HL-60 (cell line): ENCODE measurements around the gene TMEM106C.

Experiments used
- DNase-seq, 2 experiments: peaks; one replicate each; pipeline ENCODE4 v3.0.0-alpha.2; 2010 to 2020; ENCODE audit warnings: low read depth in 1 of 2, low spot score in 1 of 2
- H3K27ac ChIP-seq: fragments of 250-450 bp; sonication (Bioruptor Pico); replicated peaks from 2 replicates; pipeline ENCODE4 v1.5.1; 2020; ENCODE audit warnings: mild to moderate bottlenecking, moderate library complexity
- H3K27me3 ChIP-seq: fragments of 250-450 bp; sonication (Bioruptor Pico); 2 replicates; pipeline ENCODE4 v1.5.1; 2021; ENCODE audit warnings: mild to moderate bottlenecking, moderate library complexity; ENCODE audit not compliant: insufficient read depth, poor library complexity, severe bottlenecking
- H3K4me3 ChIP-seq: replicated peaks from 2 replicates; pipeline ENCODE4 v1.5.1; 2011; ENCODE audit warnings: mild to moderate bottlenecking, control low read depth, low read length; ENCODE audit not compliant: insufficient read depth
- GABPA ChIP-seq: IDR thresholded peaks from 2 replicates; pipeline ENCODE4 v1.6.1; 2012; ENCODE audit warnings: low read depth
- POLR2AphosphoS5 ChIP-seq: IDR thresholded peaks from 2 replicates; pipeline ENCODE4 v1.6.1; 2012; ENCODE audit warnings: low read depth
- SPI1 ChIP-seq: IDR thresholded peaks from 2 replicates; pipeline ENCODE4 v1.6.1; 2012; ENCODE audit warnings: low read depth, mild to moderate bottlenecking, borderline replicate concordance
- TF ChIP-seq, protein P1 (sequence below): IDR thresholded peaks from one replicate; pipeline ENCODE4 v1.5.1; 2011; ENCODE audit warnings: low read length, control low read depth, inconsistent platforms; ENCODE audit not compliant: insufficient read depth
- TF ChIP-seq, protein P2 (sequence below): IDR thresholded peaks from 2 replicates; pipeline ENCODE4 v1.6.1; 2012; ENCODE audit warnings: low read depth; ENCODE audit not compliant: insufficient replicate concordance

The TMEM106C gene

DNA sequence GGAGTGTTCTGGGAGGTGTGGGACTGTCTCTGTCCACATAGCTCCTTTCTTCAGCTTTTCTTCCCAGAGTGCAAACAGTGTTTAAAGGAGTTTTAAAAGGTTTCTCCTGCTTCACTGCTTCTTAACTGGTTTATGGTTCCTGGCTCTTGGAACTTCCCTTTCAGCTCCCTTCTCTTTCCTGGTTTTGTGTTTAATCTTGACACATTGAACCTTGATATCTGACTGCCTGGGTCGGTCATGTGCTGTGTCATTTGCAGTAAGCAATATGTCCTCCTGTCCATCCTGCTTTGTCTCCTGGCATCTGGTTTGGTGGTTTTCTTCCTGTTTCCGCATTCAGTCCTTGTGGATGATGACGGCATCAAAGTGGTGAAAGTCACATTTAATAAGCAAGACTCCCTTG, 2.2 kb downstream of the TMEM106C start:
- DNase-seq: no peak
- no peak overlapping the region for H3K4me3 ChIP-seq
- TF ChIP-seq GABPA (no peak), SPI1 (no peak), POLR2AphosphoS5 (no peak)
- TF ChIP-seq, protein P1, sequence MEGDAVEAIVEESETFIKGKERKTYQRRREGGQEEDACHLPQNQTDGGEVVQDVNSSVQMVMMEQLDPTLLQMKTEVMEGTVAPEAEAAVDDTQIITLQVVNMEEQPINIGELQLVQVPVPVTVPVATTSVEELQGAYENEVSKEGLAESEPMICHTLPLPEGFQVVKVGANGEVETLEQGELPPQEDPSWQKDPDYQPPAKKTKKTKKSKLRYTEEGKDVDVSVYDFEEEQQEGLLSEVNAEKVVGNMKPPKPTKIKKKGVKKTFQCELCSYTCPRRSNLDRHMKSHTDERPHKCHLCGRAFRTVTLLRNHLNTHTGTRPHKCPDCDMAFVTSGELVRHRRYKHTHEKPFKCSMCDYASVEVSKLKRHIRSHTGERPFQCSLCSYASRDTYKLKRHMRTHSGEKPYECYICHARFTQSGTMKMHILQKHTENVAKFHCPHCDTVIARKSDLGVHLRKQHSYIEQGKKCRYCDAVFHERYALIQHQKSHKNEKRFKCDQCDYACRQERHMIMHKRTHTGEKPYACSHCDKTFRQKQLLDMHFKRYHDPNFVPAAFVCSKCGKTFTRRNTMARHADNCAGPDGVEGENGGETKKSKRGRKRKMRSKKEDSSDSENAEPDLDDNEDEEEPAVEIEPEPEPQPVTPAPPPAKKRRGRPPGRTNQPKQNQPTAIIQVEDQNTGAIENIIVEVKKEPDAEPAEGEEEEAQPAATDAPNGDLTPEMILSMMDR: no peak
- TF ChIP-seq, protein P2, sequence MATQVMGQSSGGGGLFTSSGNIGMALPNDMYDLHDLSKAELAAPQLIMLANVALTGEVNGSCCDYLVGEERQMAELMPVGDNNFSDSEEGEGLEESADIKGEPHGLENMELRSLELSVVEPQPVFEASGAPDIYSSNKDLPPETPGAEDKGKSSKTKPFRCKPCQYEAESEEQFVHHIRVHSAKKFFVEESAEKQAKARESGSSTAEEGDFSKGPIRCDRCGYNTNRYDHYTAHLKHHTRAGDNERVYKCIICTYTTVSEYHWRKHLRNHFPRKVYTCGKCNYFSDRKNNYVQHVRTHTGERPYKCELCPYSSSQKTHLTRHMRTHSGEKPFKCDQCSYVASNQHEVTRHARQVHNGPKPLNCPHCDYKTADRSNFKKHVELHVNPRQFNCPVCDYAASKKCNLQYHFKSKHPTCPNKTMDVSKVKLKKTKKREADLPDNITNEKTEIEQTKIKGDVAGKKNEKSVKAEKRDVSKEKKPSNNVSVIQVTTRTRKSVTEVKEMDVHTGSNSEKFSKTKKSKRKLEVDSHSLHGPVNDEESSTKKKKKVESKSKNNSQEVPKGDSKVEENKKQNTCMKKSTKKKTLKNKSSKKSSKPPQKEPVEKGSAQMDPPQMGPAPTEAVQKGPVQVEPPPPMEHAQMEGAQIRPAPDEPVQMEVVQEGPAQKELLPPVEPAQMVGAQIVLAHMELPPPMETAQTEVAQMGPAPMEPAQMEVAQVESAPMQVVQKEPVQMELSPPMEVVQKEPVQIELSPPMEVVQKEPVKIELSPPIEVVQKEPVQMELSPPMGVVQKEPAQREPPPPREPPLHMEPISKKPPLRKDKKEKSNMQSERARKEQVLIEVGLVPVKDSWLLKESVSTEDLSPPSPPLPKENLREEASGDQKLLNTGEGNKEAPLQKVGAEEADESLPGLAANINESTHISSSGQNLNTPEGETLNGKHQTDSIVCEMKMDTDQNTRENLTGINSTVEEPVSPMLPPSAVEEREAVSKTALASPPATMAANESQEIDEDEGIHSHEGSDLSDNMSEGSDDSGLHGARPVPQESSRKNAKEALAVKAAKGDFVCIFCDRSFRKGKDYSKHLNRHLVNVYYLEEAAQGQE: no peak
- no peaks in the 10 kb centered on the region for H3K27me3 ChIP-seq
- H3K27ac ChIP-seq: no peak overlapping the region

DNA sequence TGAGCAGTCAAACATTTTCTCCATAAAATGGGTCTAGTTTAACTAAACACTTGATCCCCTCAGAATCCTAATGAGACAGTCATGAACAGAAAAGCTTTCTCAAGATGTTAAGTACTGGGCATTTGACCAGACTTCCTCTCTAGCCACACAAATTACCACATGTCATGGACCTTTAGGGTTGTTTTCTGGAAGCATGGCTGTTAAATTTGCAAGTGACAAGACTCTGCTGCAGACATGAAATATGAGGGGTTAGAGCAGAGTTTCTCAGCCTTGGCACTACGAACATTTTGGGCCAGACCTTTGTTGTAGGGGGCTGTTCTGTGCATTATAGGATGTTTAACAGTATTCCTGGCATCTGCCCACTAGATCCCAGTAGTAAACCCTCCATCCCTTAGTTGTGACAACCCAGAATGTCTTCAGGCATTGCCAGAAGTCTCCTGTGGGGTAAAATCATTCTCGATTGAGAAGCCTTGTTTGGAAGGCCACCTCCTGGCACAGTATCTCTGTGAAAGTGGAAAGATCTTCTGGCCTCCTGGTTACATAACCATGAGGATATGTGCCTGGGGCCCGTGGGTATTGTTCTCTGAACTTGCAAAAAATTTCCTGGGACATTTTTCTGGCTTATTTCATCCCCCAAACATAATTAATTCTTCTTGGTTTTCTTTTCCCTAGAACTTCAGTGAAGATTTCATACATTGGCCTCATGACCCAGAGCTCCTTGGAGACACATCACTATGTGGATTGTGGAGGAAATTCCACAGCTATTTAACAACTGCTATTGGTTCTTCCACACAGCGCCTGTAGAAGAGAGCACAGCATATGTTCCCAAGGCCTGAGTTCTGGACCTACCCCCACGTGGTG, 4.3 kb downstream of the TMEM106C start:
- H3K27me3 ChIP-seq: no peaks in the 10 kb centered on the region
- DNase-seq: no peak
- TF ChIP-seq POLR2AphosphoS5 (no peak), SPI1 (no peak), GABPA (no peak)
- TF ChIP-seq, protein P1: no peak
- TF ChIP-seq, protein P2: no peak
- no peak overlapping the region for H3K4me3 ChIP-seq
- H3K27ac ChIP-seq: no peak overlapping the region

DNA sequence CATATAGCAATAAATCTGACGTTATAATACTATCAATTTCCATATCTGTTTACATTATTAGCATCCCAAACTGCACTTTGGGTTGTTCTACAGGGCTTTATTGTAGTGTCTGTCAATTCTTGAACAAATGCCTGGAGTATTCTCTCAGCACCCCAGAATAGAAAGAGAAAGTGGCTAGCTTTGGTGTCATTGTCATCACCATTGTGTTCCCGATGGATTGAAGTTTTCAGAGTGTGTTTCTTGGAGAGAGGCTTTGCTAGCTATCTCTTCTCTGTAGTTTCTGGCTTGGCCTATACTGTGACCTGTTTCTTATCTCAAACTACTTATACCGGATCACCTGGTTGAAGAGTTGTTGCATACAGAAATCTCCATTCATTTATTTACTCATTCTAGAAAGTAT, 6.4 kb downstream of the TMEM106C start:
- no peaks in the 10 kb centered on the region for H3K27me3 ChIP-seq
- TF ChIP-seq, protein P2: no peak
- TF ChIP-seq GABPA (no peak), POLR2AphosphoS5 (no peak), SPI1 (no peak)
- TF ChIP-seq, protein P1: no peak

More for the DNA sequence above, 6.4 kb downstream of the TMEM106C start:
- Histone ChIP-seq H3K4me3 (no peak overlapping the region), H3K27ac (no peak overlapping the region)
- no peak for DNase-seq
